Measurements from ENCODE around the gene PLA2G4F.

Gene PLA2G4F

DNA sequence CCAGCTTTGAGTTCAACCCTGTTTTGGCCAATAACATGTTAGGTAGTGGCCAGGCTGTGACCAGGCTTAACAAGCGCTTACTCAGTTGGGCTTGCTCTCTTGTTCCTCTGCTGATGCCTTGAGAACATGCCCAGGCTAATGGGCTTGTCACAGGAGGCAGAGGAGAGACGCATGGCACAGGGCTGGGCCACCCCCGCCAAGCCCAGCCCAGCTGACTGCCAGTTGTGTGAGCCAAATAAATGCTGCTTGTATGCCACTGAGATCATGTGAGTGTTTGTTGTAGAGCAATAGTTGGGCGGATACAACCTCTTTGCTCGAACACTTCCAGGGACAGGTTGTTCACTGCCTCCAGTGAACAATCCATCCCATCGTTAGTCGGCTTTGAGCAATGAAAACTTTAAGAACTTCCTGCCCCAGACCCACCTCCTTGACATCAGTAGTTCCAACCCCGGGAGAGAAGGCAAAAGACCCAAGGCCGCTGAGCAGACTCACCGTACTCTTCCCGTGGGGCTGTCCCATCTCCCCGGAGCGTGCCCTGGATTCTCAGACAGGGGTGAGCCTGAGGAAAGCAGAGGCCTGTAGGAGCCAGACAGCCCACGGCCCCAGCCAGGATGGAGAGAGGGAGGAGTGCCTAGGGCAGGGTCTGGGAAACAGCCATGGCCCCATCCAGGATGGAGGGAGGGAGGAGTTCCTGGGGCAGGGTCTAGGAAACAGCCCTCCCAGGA, 4.1 kb downstream of the PLA2G4F start:
- Histone ChIP-seq H3K9ac (ENCODE audit: low read depth, low read length) (no peak overlapping the region), H3K36me3 (ENCODE audit: insufficient read depth, low read depth, low read length) (no peaks in the 10 kb centered on the region), H3K27ac (ENCODE audit: low read length) (no peak overlapping the region), H3K9me3 (ENCODE audit: insufficient read depth, low read depth, low read length) (no peaks in the 10 kb centered on the region), H3K4me3 (ENCODE audit: low read length) (no peak overlapping the region), H3K4me1 (ENCODE audit: insufficient read depth, low read length) (no peaks in the 10 kb centered on the region), H3K27me3 (ENCODE audit: insufficient read depth, low read length) (no peaks in the 10 kb centered on the region)

DNA sequence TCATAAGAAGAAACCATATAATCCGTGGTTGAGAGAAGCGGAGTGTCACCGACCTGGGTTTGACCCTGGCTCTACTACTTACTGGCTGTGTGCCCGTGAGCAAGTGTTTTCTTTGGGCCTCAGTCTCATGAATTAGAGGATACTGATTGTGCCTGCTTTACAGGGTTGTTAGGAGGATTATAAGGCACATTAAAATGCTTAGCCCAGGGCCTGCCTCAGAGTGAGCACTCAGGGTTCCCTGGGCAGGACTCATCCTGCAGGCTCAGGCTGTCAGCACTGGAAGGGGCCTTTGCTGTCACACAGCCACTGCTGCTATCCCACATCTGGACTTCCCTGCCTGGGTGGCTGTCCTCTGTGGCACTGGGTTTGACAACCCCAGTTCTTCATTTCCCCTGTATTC, 4.7 kb downstream of the PLA2G4F start:
- Histone ChIP-seq H3K4me1 (ENCODE audit: insufficient read depth, low read length) (no peaks in the 10 kb centered on the region), H3K4me3 (ENCODE audit: low read length) (no peak overlapping the region), H3K9ac (ENCODE audit: low read depth, low read length) (no peak overlapping the region), H3K9me3 (ENCODE audit: insufficient read depth, low read depth, low read length) (no peaks in the 10 kb centered on the region), H3K27me3 (ENCODE audit: insufficient read depth, low read length) (no peaks in the 10 kb centered on the region), H3K36me3 (ENCODE audit: insufficient read depth, low read depth, low read length) (no peaks in the 10 kb centered on the region), H3K27ac (ENCODE audit: low read length) (no peak overlapping the region)

DNA sequence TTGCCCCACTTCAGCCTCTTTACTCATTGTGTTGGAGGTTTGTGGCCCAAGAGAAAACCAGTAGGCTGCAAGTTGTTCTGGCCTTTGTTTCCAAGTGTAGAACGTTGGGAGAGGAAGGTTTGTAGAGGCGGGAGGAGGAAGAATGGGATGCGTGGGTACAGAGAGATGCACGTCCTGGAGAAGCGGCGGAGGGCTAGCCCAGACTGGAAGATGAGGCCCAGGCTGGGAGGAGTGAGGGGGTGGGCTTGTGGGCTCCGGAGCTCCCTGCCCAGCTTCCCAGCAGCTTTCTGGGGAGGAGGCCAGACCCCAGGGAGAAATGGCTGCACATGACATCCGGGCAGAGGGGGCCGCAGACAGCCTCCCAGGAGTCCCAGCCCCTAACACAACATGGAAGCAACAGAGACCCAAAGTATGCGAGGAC, 5.3 kb downstream of the PLA2G4F start:
- no peak overlapping the region for H3K4me3 ChIP-seq (ENCODE audit: low read length)
- H3K36me3 ChIP-seq (ENCODE audit: insufficient read depth, low read depth, low read length): no peaks in the 10 kb centered on the region
- no peaks in the 10 kb centered on the region for H3K4me1 ChIP-seq (ENCODE audit: insufficient read depth, low read length)
- H3K9ac ChIP-seq (ENCODE audit: low read depth, low read length): no peak overlapping the region
- H3K9me3 ChIP-seq (ENCODE audit: insufficient read depth, low read depth, low read length): no peaks in the 10 kb centered on the region
- H3K27ac ChIP-seq (ENCODE audit: low read length): no peak overlapping the region
- H3K27me3 ChIP-seq (ENCODE audit: insufficient read depth, low read length): no peaks in the 10 kb centered on the region

DNA sequence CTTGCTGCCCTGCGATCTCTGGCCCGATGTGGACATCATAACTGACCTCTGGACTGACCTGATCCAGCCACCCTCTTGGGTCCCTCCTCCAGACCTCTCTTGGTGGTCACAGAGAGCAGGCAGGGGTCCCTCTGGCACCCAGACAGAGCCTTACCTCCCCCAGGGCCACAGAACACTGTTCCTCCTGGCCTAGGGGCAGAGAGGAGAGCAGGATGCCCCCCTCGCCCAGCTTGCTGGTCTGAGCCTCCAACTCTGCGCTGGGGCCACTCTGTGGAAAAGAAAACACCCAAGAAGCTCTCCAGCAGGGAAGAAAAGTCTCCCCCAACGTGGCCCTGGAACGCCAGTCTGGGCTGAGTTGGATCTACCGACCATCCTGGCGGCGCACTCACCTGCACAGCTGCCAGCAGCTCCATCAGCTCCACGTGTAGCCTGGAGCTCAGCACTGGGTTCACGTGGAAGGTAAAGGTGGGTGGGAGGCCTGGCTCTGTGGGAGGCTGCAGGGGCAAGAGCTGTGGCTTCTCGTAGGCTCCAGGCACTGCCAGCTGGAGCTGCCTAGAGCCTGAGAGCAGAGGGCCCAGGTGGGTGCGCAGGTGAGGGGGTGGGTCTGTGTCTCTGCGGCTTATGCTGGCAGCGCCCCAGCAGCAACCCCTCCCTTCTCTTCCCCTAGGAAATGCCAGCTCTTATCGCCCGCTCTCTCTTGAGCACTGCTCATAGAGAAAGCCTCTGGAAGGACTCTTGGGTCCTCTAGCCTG, 6.0 kb downstream of the PLA2G4F start:
- H3K9ac ChIP-seq (ENCODE audit: low read depth, low read length): no peak overlapping the region
- H3K4me3 ChIP-seq (ENCODE audit: low read length): no peak overlapping the region
- H3K27me3 ChIP-seq (ENCODE audit: insufficient read depth, low read length): no peaks in the 10 kb centered on the region
- H3K36me3 ChIP-seq (ENCODE audit: insufficient read depth, low read depth, low read length): no peaks in the 10 kb centered on the region
- no peaks in the 10 kb centered on the region for H3K9me3 ChIP-seq (ENCODE audit: insufficient read depth, low read depth, low read length)
- no peak overlapping the region for H3K27ac ChIP-seq (ENCODE audit: low read length)
- H3K4me1 ChIP-seq (ENCODE audit: insufficient read depth, low read length): no peaks in the 10 kb centered on the region

DNA sequence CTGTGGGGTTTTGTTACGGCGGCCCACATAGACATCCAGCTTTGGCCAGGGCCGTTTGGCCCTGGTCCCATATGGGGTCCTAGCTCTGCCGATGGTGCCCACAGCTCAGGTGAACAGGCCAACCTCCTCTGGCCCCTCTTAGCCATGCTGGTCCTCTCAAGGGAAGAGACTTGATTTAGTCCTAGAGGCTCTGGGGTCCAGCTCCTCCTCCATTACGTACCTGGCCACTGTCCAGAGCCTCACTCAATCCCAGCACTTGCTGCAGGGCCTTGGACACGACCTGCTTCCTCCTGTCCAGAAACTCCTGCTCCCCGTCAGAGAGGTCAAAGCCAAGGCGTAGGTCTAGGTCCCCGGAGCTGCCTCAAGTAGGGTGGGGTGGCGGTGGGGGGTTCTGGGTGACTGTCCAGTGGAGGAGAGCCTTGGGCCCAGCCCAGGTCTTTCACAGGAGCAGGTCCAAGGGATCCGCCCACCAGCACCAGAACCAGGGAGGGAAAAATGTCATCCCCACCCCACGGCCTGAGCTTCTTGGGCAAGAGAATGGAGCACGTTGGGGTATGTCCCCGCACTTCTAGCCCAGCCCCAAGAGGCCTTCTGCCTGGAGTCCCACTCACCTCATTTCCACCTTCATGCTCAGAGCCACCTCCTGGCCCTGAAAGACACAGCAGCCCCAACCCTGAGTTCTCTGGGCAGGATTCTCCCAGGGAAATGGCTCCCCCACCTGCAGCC, 6.8 kb downstream of the PLA2G4F start:
- no peak overlapping the region for H3K27ac ChIP-seq (ENCODE audit: low read length)
- H3K4me1 ChIP-seq (ENCODE audit: insufficient read depth, low read length): no peaks in the 10 kb centered on the region
- H3K9ac ChIP-seq (ENCODE audit: low read depth, low read length): no peak overlapping the region
- no peak overlapping the region for H3K4me3 ChIP-seq (ENCODE audit: low read length)
- H3K27me3 ChIP-seq (ENCODE audit: insufficient read depth, low read length): no peaks in the 10 kb centered on the region
- H3K36me3 ChIP-seq (ENCODE audit: insufficient read depth, low read depth, low read length): no peaks in the 10 kb centered on the region
- H3K9me3 ChIP-seq (ENCODE audit: insufficient read depth, low read depth, low read length): no peaks in the 10 kb centered on the region

DNA sequence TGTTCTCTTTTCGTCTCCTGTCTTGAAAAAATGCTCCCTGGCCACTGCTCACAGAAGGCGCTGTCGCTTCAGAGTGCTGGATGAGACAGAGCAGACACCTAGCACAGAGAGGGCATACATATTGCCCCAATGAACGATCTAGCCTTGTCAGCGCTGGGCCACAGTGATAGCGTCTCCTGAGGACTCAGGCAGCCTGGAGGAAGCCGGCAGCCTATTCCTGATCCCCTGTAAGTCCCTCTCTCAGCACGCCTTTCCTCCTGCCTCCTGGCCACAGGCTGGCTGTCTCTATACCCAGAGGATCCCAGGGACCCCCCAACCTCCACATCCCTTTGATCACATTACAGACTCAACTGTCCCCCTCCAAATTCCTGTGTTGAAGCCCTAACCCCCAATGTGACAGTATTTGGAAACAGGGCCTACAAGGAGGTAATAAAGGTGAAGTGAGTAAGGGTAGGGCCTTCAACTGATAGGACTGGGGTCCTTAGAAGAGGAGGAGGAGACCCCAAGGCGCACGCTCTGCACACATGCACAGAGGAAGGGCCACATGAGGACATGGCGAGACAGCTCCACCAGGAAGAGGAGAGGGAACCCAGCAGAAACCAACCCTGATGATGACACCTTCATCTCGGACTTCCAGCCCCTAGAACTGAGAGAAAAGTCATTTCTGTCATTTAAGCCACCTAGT, 7.5 kb downstream of the PLA2G4F start:
- H3K9ac ChIP-seq (ENCODE audit: low read depth, low read length): no peak overlapping the region
- no peak overlapping the region for H3K4me3 ChIP-seq (ENCODE audit: low read length)
- H3K4me1 ChIP-seq (ENCODE audit: insufficient read depth, low read length): no peaks in the 10 kb centered on the region
- no peaks in the 10 kb centered on the region for H3K9me3 ChIP-seq (ENCODE audit: insufficient read depth, low read depth, low read length)
- H3K27me3 ChIP-seq (ENCODE audit: insufficient read depth, low read length): no peaks in the 10 kb centered on the region
- H3K27ac ChIP-seq (ENCODE audit: low read length): no peak overlapping the region
- H3K36me3 ChIP-seq (ENCODE audit: insufficient read depth, low read depth, low read length): no peaks in the 10 kb centered on the region

DNA sequence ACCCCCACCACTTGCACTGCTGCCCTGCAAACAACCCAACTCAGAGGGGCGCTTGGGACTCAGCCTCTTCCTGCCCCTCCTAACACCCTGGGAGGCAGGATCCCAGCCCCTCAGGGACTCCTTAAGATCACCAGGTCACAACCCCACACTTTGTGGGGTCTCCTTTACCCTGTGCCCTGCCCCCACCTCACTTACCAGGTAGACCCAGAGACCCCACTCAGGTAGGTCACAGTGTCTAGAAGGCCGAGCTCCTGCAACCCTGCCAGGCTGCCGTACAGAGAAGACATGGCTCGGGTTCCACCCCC, 9.1 kb downstream of the PLA2G4F start:
- no peaks in the 10 kb centered on the region for H3K4me1 ChIP-seq (ENCODE audit: insufficient read depth, low read length)
- no peak overlapping the region for H3K27ac ChIP-seq (ENCODE audit: low read length)
- H3K27me3 ChIP-seq (ENCODE audit: insufficient read depth, low read length): no peaks in the 10 kb centered on the region

DNA sequence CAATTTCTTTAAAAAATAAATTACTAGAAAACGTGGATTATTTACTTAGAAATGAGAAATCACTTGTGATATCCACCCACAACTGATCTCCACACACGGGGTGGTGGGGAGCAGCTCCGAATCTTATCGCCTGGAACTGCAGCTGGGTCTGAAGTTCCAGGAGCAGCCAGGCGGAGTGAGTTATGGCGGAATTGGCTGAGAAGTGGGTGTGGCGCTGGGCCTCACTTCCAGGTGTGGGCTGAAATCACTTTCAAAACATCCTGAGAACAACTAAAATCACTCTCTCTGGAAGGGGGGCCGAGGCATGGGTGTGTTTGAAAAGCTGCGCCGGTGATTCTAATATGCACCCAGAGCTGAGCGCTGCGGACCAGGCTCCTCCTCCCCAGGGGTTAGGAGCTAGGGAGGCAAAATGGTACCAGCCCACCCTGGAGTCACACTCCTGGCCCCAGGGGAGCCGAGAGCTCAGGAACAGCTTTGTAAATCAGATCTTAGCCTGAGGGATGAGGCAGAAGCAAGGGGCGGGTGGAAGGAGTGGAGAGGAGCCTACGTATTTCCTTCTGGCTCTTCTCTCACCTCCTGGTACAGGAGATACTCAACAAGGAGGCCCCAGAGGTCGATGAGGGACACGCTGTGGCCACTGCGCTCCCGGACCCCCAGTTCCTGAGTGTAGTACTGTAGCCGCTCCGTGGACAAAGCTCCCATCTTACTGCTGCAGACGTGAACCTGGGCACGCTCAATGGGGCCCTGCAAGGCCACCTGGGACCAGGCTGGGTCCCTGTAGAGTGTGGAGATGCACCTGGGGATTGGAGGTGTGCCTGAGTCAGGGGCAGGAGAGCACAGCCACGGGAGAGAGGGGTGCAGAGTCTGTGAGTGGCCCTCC, 9.6 kb downstream of the PLA2G4F start:
- Histone ChIP-seq H3K9me3 (ENCODE audit: insufficient read depth, low read depth, low read length) (no peaks in the 10 kb centered on the region), H3K4me1 (ENCODE audit: insufficient read depth, low read length) (no peaks in the 10 kb centered on the region), H3K27ac (ENCODE audit: low read length) (no peak overlapping the region), H3K27me3 (ENCODE audit: insufficient read depth, low read length) (no peaks in the 10 kb centered on the region), H3K36me3 (ENCODE audit: insufficient read depth, low read depth, low read length) (no peaks in the 10 kb centered on the region), H3K9ac (ENCODE audit: low read depth, low read length) (no peak overlapping the region), H3K4me3 (ENCODE audit: low read length) (no peak overlapping the region)

More for the DNA sequence above, 9.1 kb downstream of the PLA2G4F start:
- H3K9me3 ChIP-seq (ENCODE audit: insufficient read depth, low read depth, low read length): no peaks in the 10 kb centered on the region
- no peak overlapping the region for H3K4me3 ChIP-seq (ENCODE audit: low read length)
- H3K9ac ChIP-seq (ENCODE audit: low read depth, low read length): no peak overlapping the region
- no peaks in the 10 kb centered on the region for H3K36me3 ChIP-seq (ENCODE audit: insufficient read depth, low read depth, low read length)

DNA sequence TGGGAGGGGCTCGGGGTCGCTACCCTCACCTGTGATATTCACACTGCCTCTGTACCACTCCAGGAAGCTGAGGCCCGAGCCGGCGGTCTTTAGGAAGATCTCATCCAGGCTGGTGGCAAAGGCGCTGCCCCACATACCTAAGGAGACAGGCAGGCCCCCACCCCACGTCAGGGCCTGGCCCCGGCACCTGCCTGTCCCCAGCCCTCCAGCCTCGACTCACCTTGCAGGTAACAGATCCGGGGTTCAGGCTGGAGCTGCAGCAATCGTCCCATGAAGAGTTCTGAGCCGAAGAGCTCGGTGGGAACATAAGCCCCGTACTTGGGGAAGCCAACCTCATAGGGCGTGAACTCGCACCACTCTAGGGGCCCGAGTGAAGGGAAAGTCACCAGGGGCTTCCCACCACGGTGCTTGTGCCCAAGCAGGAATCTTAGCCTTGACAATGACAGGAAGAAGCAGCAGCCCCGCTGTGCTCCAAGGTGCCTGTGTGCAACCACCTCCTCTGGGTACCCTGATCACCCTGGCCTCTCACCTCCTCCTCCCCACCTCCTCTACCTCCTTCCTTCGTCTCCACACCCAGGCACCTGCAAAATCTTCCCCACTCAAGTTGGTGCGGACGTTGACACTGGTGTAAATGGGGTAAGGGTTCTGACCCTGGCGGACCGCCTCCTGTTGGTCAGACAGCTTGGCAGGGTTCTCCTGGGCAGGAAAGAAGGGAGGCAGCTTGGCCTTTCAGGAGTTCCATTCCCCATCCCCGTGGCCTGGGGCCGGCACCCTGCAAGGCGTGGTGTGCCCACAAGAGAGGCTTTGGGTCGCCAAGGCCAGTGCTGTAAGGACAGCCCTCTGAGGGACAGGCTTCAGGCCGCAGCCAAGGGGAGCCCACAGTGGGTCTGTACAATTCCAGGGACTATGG, 10.6 kb downstream of the PLA2G4F start:
- Histone ChIP-seq H3K9me3 (ENCODE audit: insufficient read depth, low read depth, low read length) (no peaks in the 10 kb centered on the region), H3K4me1 (ENCODE audit: insufficient read depth, low read length) (no peaks in the 10 kb centered on the region), H3K27ac (ENCODE audit: low read length) (no peak overlapping the region), H3K9ac (ENCODE audit: low read depth, low read length) (no peak overlapping the region), H3K4me3 (ENCODE audit: low read length) (no peak overlapping the region), H3K36me3 (ENCODE audit: insufficient read depth, low read depth, low read length) (no peaks in the 10 kb centered on the region), H3K27me3 (ENCODE audit: insufficient read depth, low read length) (no peaks in the 10 kb centered on the region)

DNA sequence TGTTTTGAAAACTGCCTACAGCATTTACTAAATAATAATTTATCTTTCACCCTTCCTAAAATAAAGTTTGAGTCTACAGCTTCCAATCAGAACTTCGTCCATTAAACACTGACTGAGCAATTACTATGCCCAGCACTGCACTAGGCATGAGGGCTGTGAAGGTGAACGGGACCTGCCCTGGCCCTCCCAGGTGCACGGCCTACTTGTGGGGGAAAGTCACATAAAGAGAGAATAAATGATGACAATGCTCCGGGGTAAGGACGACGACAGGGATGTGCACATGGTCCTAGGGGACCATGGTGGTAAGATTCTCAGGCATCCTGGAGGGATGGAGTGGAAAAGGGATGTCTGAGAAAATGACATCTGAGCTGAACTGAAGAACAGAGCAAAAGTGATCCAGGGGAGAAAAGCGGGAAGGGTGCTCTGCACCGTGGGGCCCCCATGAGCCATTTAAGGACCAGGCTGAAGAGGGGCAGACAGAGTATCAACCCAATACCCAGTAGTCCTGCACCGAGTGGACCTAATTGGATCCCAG, 11.5 kb downstream of the PLA2G4F start:
- no peaks in the 10 kb centered on the region for H3K4me1 ChIP-seq (ENCODE audit: insufficient read depth, low read length)
- H3K9me3 ChIP-seq (ENCODE audit: insufficient read depth, low read depth, low read length): no peaks in the 10 kb centered on the region
- H3K27ac ChIP-seq (ENCODE audit: low read length): no peak overlapping the region
- no peaks in the 10 kb centered on the region for H3K36me3 ChIP-seq (ENCODE audit: insufficient read depth, low read depth, low read length)
- H3K27me3 ChIP-seq (ENCODE audit: insufficient read depth, low read length): no peaks in the 10 kb centered on the region
- H3K4me3 ChIP-seq (ENCODE audit: low read length): no peak overlapping the region
- no peak overlapping the region for H3K9ac ChIP-seq (ENCODE audit: low read depth, low read length)

Data from iPS-20b (cell line).